Measurements from ENCODE around the gene C1QA.

DNA sequence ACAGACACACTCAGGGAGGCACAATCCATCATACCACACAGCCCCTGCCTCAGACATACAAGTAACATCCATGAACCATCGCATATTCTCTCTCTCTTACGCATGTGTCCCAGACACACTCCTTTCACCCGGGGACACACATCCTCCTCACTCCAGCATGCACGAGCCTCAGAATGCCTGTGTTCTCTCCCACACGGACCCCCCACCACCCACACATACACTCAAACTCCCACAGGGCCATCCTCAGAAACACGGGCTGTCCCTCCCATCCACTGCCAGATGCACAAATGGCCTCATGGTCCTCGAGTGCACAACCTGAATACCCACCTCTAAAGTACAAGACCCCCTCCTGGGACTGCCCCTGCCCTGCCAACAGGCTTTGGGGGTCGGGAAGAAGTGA lies 4.8 kb downstream of the C1QA start:
- TF ChIP-seq CTCF (optimal IDR thresholded peaks at IDR 0.05 in 1 of 3, IDR thresholded peaks at IDR 0.05 in 1 of 3, conservative IDR thresholded peaks at IDR 0.05 in 1 of 3; ENCODE audit: extremely low read depth in 1 of 3, insufficient read depth in 2 of 3, low read length in 3 of 3) (no peak), EZH2 (IDR thresholded peaks at IDR 0.05; ENCODE audit: low read length) (no peak)

All from keratinocyte (primary cell).